HG02870 (cell line): ENCODE data around the gene SELENOK.
"Not testable (repeated sequence)": the region's sequence is repeated elsewhere in the genome, so short reads cannot be mapped to it uniquely, and the experiment has no call there.

Experiments
- ATAC-seq: cut with Tn5 transposase; IDR thresholded peaks from one replicate; pipeline ENCODE4 v1.9.1; 2021; ENCODE audit warnings: mild to moderate bottlenecking, moderate library complexity; ENCODE audit not compliant: unreplicated experiment

SELENOK gene

DNA sequence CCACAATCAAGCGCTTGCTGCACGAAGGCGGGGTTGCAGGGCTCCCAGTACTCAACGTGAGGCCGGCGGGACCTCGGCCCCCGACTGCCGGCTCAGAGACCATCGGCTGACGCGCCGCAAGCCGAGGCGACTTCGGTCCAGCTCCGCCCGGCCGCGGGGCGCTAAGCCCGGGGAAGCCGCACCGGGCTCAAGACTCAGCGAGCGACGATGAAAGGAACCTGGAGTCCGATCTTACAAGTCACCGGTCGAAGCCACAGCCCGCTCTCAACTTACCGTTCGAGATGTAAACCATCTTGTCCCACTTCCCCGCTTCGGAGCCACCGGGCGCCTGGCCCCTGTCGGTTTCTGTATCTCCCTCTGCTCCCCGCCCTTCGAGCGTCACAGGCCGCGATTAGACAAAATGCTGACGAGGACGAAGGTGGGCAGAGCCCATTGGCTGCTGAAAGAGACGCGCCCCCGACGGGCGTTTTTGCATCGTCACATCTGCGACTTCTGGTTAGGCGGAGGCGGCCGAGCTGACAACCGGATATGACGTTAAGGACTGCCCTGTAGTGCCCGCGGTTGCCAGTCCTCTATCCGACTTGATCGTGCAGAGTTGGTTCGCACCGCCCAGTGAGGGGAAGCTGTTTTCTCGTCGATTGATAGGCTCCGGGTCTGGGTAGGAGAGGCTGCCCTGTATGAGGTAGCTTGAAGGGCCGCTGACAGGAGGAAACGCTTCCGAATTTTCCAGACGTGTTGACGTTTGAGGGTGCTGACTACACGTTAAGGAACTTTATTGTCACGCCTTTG lies at the start of gene SELENOK:
SELENOK (minus strand) TSS at position 363 of the 789 bp plus-strand sequence.
- peak; percentile 94 for ATAC-seq

DNA sequence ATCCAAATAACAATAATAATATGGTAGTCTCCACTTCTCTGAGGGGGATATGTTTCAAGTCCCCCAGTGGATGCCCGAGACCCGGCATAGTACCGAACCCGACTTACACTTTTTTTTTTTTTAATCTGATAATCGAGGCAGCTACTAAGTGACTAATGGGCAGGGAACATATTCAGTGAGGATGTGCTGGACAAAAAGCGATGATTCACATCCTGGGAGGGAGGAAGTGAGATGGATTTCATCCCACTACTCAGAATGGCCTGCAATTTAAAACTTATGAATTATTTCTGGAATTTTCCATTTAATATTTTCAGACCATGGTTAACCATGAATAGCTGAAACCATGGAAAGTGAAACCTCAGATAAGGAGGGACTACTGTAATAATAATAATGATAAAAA lies 49.5 kb upstream of the SELENOK start:
- ATAC-seq, result no peak

DNA sequence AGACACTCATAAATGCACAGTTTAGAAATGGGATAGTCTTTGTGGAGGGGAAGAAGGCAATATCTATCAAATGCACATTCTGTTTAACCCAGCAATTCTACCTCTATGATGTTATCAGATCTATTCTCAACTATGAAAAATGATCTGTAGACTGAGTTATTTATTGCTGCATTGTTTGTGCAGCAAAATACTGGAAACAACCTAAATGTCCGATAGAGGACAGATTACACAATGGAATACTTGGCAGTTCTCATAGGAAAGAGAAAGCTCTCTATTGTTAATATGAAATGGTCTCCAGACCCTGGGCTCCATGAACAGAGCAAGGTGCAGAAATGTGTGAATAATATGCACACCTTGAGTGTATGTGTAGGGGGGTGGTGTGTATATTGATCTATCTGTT lies 49.0 kb upstream of the SELENOK start:
- ATAC-seq, result no peak

DNA sequence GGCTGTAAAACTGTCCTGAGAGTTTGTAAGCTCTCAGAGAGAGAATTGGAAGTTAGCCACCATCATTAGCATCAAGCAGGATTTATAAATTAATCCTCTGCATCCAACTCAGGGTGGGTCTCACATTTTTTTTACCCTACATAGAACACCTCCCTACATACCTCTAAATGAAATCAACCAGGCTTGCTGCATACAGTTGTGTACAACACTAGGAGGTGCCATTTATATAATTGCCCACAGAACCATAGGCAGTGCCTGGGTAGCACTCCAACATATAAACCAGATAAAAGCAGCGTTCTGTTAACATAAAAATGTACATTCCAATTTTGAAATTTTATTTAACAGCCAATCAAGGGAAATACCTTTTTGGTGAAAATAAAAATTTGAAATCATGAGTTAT lies 48.2 kb upstream of the SELENOK start:
- ATAC-seq, result no peak

DNA sequence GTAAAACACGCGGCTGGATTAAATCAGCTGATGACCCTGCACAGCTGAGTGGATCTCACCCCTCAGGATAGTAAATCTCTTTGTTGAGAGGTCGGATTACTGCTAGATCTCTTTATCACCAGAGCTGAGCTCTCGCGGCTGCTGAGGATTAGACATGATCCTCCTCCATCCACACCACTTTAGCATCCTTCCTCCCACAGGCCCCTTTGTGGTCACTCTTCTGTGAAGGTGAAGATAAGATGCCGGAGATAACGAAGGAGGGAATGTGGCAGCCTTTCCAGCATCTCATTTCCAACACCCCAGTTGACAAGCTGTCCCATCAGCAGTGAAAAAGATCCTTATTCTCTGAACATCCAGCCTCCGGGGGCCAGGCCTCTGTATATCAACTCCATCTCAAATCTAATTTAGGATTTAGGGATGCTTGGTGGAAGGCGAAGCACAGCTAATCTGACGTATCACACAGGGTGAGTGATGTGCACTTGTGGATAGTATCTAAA lies 47.5 kb upstream of the SELENOK start:
- ATAC-seq, result no peak

DNA sequence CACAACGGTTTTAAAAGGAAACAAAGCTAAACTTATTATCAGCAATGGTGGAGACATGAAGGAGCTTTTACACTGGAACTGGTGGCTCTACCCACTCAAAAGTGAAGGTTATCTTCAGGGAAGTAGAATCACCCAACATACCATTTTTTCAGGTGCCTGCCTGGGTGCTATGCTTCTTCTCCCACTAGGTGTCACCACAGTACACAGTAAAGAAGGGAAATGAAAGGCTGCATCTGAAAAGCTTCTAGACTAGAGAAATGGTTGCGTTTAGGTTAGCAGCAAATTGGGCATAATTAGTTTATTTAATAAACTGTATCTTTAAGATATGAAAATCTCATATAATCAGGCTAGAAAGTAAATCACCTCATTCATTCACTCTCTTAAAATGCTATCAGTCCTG lies 47.0 kb upstream of the SELENOK start:
- ATAC-seq, result no peak

DNA sequence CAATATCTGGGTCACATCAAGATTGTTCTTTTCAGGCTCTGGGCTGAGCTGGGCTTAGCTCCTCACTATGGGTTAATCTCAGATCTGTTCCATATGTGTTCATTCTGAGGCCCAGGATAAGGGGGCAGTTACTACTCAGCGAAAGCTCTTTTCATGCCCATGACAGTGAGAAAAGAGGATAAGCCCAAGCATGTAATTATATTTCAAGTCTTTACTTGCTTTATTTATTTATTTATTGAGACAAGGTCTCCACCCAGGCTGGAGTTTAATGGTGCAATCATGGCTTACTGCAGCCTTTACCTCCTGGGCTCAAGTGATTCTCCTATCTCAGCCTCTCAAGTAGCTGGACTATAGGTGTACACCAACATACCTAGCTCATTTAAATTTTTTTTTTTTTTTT lies 44.7 kb upstream of the SELENOK start:
- ATAC-seq, result no peak

DNA sequence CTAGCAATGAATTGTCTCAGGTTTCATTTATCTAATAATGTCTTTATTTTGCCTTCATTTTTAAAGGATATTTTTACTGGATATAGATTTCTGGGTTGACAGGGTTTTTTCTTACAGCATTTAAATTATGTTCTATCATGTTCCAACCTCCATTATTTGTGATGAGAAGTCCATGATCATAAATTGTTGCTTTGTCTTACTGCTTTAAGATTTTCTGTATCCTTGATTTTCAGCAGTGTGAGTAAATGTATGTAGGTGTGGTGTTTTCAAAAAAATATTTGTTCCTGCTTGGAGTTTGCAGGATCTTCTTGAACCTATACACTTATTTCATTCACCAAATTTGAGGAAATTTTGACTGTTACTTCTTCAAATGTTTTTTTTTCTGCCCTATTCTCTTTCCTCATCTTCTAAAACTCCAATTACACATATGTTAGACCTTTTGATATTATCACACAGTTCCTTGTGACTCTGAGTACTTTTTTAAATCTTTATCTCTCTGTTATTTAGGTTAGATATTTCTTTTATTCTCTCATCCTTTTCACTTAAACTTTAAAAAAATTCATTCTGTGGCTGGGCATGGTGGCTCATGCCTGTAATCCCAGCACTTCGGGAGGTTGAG lies 43.7 kb upstream of the SELENOK start:
- no peak for ATAC-seq

DNA sequence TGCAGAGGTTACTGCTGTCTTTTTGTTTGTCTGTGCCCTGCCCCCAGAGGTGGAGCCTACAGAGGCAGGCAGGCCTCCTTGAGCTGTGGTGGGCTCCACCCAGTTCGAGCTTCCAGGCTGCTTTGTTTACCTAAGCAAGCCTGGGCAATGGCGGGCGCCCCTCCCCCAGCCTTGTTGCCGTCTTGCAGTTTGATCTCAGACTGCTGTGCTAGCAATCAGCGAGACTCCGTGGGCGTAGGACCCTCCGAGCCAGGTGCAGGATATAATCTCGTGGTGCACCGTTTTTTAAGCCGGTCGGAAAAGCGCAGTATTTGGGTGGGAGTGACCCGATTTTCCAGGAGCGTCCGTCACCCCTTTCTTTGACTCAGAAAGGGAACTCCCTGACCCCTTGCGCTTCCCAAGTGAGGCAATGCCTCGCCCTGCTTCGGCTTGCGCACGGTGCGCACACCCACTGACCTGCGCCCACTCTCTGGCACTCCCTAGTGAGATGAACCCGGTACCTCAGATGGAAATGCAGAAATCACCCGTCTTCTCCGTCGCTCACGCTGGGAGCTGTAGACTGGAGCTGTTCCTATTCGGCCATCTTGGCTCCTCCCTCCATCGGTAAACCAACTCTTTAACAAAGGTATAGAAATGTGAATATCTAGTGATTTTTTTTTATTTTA lies 35.7 kb upstream of the SELENOK start:
- ATAC-seq, result not testable (repeated sequence)

DNA sequence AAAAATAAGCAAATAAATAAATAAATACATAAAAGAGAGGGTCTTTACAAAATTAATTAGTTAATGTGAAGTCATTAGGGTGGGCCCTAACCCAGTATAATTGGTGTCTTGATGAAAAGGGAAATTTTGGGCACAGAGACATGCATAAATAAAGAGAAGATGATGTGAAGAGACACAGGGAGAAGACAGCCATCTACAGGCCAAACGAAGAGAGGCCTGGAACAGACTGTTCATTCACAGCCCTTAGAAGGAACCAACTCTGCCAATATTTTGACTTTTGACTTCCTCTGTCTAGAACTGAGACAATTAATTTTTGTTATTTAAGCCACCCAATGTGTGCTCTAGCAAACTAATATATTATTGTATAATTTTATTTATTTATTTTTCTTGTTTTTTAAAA lies 29.6 kb upstream of the SELENOK start:
- no peak for ATAC-seq

DNA sequence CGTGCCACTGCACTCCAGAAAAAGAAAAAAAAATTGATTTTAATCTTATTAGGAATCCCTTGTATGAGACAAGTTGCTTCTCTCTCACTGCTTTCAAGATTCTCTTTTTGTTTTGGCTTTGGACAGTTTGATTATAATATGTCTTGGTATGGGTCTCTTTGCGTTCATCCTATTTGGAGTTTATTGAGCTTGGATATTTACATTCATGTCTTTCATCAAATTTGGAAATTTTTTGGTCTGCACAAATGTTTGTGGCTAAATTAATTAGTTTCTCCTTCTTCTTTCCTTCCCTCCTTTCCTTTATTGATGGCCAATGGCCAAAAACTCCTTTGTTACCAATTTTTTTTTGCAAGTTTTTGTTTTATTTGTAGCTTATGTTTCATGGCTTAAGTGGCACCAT lies 28.1 kb upstream of the SELENOK start:
- no peak for ATAC-seq

DNA sequence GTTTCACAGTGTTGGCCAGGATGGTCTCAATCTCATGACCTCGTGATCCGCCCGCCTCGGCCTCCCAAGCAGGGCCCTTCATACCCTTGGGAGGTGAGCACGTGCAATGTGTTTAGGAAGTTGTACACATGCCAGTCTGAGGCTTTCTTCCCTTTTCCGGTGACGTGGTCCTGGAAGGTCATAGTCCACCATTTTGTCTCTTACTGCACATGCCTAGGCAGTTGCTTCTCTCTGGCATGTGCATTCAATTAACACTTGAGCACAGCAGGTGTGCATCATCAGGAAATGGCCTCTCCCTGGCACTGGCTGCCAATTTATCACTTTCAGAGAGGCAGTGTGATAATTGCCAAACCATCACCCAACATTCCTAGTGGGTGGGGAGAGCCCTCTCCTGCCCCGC lies 21.7 kb upstream of the SELENOK start:
- no peak for ATAC-seq

DNA sequence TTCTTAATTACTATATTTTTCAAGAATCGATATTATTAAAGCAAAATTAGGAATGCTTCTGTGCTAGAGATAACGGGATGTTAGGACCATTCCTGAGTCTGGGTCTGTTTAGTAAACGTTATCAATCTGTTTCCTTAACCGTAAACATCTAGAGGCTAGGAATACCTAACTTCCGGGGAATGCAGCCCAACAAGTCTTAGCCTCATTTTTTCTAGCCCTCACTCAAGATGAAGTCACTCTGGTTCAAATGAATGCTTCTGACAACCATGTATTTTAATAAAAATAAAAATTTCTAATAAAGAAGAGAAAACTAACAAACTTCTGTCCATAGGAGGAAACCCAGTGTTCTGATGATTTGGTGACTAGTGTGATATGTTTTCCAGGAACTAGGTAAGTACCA lies 11.1 kb upstream of the SELENOK start:
- no peak for ATAC-seq

DNA sequence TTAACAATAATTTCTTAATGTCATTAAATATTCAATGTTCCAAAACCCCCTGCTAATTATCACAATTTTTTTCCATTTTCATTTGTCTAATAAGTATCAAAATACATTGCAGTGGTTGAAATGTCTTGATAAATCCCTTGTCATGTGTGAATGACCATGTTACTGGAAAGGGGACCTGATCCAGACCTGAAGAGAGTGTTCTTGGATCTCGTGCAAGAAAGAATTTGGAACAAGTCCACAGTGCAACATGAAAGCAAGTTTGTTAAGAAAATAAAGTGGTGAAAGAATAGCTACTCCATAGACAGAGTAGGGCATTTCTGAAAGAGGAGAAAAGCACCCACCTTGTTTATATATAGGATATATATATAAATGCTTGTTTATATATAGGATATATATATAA lies 10.4 kb upstream of the SELENOK start:
- ATAC-seq, result no peak

DNA sequence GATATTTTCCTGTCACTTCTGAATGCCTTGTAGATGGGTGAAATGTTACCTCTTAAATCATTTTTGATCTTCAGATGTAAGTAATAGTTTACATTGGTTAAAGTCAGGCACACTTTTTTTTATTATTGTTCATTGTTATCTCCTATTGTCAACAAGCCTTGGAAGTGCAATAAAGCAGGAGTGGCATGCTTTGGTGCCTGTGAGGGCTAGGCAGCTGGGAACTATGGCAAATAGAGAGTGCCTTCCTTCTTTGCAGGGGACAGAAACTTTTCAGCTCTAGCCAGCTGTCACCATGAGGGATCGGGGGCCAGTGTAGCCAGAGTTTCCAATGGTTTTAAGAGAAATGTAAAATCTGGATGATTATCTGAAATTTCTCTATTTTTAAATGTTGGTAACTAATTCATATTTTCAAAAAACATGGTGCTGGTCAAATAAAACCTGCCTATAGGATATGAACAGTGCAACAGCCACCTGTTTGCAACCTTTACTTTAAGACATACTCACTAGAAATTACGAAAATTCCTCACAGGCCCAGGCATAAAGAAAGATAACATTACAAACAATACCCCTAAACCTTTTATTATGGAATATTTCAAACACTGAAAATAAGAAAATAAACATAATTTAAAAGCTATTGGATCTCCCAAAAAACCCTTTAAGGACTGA lies 9.1 kb upstream of the SELENOK start:
- ATAC-seq, result no peak

DNA sequence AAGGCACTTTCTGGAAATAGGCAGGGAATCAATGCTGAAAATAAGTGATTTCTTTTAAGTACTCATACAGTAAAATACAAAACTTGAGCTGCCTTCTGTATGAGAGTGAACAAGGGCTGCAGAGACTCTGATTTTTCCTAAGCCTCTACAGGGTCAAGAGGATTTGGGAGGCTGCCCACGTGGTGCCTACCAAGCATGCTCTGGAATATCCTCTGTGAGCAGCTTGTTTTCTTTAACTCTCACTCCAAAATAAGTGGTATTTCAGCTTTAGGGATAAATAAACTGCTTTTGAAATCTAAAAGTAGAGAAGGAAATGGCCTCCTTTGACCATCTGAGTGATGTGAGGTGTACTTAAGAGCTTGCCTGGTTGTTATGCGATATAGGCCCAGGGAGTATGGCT lies 8.1 kb upstream of the SELENOK start:
- ATAC-seq, result no peak

DNA sequence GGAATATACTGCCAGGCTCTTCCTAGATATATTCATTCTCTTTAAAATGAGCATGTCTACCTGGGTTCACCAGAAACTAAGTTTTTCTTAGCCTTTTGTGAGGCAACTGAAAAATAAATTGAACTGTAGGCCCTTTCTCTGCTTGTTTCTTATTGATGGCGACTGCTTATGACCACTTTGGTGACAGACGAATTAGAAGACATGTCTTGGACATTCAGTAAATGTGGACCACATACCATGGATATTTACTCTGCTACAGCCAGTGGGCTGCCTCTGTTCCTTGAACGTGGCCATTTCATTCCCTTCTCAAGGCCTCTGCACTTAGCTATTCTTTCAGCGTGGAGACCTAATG lies 603 bp upstream of the SELENOK start:
- ATAC-seq, result no peak

DNA sequence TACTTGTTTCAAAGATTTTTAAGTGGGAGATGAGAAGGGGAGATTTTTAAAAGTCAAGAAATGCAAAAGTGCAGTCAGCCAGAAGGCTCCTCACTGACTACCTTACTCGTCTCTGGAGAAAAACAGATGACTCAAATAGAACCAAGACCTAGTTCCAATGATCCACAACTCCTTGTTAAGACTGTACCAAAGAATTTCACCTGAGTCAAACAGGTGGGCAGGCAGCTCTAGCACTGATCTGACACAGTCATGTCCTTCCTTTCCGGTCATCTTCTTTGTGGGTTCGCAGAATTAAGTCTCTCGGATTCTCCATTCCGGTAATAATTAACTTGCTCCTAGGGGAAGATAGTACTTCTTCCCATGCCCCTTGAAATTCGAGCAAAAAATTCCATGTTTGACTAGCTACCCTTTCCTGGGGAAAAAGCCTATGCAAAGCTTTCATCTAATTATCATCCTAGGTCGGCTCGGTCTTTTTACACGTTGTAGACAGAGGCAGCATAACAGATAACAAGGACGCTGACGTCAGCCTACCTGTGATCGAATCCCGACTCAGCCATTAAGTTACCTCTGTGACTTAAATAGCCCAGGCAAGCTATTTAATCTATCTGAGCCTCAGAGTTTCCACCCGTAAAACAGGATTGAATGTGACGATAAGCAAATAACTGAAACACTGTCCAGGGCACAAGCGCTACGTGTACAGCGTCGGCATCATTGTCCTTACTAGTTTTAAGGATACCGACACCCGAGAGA lies 758 bp downstream of the SELENOK start:
- no peak for ATAC-seq

DNA sequence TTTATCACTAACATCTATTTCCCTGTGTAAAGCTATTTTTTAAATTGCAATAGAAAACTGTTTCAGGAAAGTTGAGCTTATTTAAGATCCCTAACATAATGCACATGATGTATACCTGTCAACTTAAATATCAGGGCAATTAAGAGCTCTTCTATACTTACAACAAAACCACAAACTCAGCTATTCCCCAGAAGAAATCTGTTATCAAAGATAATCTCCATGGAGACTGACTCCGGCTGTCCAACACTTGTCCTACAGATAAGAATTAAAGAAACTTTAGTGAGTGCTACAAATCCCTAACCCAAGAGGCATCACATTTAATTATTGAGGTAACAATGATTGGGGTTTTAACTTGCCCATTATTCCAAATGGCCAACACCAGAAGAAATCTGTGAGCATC lies 3.4 kb downstream of the SELENOK start:
- no peak for ATAC-seq

DNA sequence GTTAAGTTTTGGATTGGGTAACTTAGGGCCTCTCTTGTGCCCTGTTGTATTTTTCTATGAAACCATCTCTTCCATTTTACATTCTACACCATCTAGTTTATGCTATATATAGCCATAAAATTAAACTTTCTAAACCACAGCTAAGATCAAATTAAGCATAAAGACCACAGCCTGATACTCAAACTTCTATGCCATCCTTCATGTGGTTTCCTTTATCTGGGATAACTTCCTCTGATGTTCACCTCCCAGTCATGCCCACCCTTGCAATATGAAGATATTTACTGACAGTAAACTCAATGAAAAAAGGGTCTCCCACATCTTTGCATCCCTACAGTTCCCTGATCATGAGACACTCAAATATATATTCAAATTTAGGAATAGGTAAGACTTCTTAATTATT lies 4.2 kb downstream of the SELENOK start:
- ATAC-seq, result no peak

DNA sequence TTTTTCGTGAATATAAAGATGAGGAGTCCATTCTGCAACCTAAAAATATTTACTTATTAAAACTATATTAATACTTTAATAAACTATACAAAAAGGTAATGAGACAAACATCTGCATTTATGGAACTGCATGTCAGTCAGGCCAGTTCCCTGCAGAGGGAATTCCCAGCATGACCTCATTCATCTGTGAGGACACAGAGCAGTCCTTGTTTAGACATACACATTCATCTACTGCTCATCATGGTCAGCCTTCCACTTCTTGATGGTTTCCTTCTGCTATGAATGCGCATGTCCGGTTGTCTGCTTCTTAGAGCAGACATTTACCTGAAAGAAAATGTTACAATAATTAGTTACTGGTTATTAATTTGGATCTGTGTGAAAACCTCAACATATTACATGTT lies 6.4 kb downstream of the SELENOK start:
- no peak for ATAC-seq
